KG1 (cell line): ENCODE results near the gene B3GAT2.
"Not testable (repeated sequence)": the region's sequence is repeated elsewhere in the genome, so short reads cannot be mapped to it uniquely, and the experiment has no call there.

ENCODE experiments used
- DNase-seq: peaks from one replicate; lab custom pipeline; 2025; lab: John Stamatoyannopoulos, UW

Gene B3GAT2, protein sequence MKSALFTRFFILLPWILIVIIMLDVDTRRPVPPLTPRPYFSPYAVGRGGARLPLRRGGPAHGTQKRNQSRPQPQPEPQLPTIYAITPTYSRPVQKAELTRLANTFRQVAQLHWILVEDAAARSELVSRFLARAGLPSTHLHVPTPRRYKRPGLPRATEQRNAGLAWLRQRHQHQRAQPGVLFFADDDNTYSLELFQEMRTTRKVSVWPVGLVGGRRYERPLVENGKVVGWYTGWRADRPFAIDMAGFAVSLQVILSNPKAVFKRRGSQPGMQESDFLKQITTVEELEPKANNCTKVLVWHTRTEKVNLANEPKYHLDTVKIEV

DNA sequence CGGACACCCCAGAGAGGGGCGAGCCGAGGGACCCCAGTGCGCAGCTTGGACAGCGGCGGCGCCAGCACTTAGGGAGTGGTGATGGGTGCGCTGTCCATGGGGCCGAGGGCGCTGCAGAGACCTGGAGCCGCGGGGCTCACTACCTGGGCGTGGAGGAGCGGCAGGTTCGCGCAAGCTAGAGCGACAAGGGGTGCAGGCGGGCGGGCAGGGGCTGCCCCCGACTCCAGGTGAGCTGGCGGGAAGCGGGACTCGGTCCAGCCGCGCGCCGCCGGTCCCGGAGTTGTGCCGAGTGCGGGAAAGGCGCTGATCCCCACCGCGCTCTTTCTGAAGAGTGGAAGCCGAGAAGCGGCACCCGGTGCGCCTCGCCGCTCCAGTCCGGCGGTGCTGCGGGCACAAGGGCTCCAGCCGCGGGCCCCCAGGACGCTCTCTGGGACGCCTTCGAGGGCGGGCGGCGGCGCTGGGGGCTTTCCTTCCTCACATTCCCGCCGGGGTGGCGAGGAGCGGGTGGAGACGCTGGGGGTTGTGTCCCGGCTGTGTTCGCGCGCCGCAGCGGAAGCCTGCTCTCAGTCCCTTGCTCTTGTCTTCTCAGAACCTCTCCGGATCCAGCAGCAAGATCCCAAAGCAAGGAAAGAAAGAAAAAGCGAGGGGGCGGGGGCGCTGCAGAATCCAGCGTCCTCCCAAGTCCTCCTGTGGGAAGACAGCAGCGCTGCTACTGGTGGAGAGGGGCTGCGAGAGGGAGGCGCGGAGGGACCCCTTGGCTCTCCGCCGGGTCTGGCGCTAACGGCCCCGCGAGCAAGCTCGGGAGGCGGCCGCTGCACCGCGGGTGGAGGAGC is at the start of gene B3GAT2:
B3GAT2 (minus strand) TSS at position 610 of the 833 bp plus-strand sequence. CDS start 631 bp downstream, outside the sequence.
- no peak for DNase-seq

DNA sequence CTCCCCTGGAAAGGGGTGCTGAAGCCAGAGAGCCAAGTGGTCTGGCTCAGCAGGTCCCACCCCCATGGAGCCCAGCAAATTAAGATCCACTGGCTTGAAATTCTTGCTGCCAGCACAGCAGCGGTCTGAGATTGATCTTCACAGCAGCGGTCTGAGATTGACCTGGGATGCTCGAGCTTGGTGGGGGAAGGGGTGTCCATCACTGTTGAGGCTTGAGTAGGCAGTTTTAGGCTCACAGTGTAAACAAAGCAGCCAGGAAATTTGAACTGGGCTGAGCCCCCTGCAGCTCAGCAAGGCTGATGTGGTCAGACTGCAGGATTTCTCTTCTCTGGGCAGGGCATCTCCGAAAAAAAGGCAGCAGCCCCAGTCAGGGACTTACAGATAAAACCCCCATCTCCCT is 41.3 kb upstream of the B3GAT2 start:
- DNase-seq = no peak

DNA sequence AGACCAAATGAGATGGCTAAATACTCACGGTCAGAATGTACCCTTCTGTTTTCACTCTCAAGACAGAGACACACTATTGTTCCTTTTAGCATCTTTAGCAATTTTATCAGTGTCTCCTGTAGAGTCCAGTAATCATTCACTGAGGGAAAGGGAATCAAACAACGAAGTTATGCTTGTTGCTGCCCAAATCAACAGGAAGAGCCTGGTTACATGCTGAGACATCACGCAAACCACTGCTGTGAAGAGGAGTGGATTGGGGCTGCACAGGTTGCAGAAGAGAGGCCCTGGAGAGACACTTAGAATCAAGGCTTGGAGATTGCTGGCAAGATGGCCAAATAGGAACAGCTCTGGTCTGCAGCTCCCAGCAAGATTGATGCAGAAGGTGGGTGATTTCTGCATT is 40.5 kb upstream of the B3GAT2 start:
- no peak for DNase-seq

DNA sequence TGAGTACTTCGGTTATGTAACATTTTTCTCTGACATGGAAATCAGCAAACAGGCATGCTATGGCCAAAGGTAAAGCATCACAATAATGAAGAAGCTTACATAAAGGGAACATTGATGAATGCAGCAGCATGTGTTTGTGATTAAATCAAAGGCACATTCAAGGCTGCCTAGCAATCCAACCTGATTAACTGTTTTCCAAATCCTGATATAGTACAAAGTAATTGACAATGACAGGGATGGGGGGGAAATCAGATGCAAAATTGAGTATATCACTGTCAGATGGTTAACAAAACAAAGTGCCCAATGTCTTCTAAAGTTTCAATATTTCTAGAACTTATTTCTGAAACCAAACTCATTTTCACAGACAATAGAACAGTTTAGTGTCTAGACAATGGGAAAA is 39.2 kb upstream of the B3GAT2 start:
- DNase-seq = no peak

DNA sequence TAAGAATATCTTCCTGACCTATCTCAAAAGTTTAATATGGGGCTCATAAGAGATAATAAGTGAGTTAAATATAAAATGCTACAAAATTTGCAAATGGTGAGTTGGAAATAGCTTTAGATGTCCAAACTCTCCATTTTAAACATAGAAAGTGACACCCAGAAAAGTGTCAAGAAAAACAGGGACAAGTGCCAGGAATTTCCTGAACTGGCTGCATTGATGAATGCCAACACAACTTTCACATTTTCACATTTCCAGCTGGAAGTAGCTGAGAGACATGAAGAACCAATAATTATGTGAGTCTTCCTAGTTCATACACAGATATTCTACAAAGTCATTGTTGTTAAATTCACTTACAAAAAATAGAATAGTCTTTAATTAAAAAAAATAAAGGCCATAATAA is 38.6 kb upstream of the B3GAT2 start:
- DNase-seq = no peak

DNA sequence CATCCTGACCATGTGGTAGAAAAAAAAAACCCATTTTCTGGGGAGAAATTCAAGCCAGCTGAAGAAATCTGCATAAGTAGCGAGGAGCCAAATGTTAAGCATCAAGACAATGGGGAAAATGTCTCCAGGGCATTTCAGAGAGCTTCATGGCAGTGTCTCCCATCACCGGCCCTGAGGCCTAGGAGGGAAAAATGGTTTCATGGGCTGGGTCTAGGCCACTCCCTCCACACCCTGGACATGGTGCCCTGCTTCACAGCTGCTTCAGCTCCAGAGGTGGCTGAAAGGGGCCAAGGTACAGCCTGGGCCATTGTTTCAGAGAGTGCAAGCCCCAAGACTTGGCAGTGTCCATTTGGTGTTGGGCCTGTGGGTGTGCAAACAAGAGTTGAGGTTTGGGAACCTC is 34.4 kb upstream of the B3GAT2 start:
- no peak for DNase-seq

DNA sequence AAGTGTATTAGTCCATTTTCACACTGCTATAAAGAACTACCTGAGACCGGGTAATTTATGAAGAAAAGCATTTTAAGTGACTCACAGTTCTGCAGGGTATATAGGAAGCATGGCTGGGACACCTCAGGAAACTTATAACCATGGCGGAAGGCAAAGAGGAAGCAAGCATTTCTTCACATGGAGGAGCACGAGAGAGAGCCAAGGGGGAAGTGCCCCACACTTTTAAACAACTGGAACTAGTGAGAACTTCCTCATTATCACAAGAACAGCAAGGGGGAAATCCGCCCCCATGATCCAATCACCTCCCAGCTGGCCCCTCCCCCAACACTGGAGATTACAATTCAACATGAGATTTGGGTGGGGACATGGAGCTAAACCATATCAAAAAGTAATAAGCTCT is 28.3 kb upstream of the B3GAT2 start:
- DNase-seq = peak; percentile 40

DNA sequence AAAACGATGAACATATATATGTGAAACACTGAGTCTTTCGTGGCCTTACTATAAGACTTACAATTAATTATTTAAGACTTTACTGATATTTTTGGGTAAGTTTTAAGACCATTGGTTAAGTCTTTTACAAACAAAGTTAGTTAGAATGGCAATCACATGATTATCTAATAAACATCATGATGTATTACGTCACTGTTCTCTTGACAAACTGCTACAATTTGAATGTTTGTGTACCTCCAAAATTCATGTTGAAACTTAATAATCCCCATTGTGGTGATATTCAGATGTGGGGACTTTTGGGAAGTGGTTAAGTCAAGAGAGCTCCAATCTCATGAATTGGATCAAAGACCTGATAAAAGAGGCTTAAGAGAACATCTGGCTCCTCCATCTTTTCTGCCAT is 25.9 kb upstream of the B3GAT2 start:
- no peak for DNase-seq

DNA sequence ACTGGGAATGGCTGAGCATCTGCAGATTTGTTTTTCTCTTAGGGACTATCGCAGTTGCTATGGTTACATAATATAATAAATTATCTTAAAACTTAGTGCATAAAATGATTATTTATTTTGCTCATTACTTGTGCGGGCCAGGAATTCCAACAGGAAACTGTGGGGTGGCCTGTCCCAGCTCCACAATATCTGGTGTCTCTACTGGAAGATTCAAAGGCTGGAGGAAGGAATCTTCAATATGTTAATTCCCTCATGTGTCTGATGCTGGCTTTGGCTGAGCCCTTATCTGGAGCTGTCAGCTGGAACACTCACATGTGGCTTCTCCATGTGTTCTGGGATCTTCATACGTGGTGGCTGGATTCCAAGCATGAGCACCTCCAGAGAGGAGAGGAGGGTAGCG is 23.9 kb upstream of the B3GAT2 start:
- DNase-seq = no peak

DNA sequence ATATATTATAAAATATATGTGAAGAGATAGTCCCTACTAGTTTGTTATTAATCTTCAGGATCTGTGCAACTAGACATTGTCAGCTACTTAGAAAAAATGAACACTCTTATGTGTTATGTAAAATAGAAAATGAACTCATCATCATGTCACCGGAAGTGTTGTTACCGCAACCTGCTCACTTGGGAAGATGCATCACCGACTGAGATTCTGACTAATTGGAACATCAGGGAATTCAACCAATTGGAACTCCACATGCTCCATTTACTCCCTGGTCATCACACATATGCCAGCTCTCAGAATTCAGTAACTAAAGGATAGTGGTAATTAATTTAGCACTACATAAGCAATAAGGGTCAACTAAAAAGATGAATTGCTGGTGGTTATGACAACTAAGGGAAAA is 16.7 kb upstream of the B3GAT2 start:
- DNase-seq = no peak

DNA sequence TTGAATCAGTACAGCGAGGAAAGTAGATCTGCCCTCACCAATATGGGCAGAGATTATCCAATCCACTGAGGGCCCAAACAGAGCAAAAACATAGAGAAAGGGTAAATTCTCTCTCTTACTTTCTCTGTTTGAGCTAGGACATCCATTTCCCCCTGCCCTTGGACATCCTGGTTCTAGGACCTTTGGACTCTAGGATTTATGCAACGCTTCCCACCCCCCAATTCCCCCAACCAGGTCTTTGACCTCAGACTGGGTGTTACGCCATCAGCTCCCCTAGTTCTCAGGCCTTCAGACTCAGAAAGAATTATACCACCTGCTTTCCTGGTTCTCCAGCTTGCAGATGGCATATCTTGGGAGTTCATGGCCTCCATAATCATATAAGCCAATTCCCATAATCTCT is 10.2 kb upstream of the B3GAT2 start:
- no peak for DNase-seq

DNA sequence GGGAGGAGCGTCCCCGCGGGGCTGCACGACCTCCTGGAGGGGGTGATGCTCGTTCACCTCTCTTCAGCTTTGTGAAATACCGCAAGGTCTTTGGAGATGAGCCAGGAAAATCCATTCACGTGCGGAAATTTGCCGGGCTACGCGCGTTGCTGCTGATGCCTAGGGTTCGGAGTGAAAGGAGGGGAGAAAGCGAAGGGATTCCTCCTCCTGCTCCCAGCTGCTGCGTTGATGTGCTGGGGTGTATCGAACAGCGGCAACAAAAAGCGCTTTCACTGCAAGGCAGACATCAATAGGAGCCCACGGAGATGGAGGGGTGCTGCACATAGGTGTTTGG is 391 bp upstream of the B3GAT2 start:
- DNase-seq = no peak

DNA sequence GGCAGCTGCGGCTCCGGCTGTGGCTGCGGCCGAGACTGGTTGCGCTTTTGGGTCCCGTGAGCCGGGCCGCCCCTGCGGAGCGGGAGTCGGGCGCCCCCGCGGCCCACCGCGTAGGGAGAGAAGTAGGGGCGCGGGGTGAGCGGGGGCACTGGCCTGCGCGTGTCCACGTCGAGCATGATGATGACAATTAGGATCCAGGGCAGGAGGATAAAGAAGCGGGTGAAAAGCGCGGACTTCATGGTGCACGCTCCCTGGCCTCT is 739 bp downstream of the B3GAT2 start:
- no peak for DNase-seq

DNA sequence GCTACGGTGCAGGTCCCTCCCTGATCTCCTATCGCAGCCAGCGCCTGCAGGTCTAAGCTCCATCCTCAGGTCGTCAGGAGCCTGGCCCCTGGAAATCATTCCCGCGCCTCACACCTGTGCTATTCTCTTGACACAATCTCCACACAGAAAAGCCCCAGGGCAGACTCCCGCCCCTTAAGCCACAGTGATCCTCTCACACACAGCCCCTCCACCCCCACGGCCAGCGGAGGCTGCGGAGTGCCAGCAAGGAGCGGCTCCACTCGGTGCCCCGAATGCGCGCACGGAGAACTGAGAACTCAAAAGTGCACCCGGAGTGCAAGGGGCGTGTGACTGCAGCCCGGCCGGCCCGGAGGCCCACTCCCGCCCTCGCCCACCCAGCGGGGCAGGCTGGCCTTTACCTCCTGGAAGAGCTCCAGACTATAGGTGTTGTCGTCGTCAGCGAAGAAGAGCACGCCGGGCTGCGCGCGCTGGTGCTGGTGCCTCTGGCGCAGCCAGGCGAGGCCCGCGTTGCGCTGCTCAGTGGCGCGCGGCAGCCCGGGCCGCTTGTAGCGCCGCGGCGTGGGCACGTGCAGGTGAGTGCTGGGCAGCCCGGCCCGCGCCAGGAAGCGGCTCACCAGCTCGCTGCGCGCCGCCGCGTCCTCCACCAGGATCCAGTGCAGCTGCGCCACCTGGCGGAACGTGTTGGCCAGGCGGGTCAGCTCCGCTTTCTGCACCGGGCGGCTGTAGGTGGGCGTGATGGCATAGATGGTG is 1.2 kb downstream of the B3GAT2 start:
- peak; percentile 43 for DNase-seq

DNA sequence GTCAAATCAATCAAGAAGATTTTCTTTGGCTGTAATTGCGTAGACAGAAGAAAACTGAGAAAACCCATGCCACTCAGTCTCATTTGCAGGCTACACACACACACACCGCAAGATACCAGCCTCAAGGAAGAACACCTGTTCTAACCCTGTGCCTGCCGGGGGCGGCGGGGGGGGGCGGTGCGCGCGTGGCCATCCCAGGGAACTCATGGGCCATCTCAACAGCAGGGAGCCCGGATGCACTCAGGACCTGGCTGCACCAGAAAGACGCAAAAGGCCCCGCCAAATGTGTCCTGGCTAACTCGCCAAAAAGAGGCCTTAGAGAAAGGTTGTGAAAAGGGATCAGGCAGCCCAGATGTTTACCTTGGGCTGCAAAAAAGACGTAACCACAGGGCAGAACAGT is 2.1 kb downstream of the B3GAT2 start:
- DNase-seq = no peak

DNA sequence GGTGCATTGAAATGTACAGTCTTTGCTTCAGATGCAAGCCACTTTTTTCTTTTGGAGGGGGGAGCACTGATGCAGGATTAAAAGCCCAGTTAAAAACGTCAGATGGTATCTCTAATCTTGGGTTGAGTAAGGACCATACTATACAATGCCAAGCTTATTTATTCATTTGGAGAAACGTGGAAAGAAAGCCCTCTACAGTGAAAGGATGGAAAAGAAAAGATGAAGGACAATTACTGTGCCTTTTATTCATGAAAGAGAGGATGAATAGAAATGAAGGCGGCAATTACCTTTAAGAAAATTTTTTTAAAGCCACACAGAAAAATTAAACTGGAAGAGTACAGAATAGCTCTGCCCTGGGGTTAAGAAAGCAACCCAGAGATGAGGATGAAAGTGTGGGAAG is 2.7 kb downstream of the B3GAT2 start:
- no peak for DNase-seq

DNA sequence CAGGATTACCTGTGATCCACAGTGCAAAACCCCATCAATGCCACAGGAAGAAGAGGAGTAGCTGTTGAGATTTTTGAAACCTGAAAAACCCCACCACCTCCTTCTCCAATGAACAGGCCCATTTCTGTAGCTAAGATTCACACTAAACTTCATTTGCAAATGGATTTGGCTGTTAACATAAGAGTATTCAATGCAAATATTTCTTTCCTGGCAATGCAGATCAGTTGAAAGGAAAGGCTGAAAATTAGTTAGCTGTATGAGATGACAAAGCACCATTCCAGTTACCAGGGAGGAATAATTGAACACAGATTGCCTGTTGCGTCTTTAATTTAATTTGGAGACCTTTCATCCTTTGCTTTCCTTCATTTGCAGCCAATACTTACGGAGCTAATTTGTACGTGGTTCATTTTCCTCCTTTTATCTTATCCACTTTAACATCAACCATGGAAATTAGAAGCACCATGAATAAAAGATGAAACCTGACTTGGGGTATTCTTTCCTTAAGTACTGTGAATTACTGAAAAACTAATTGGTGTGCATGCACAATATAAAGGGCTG is 4.2 kb downstream of the B3GAT2 start:
- DNase-seq = no peak

DNA sequence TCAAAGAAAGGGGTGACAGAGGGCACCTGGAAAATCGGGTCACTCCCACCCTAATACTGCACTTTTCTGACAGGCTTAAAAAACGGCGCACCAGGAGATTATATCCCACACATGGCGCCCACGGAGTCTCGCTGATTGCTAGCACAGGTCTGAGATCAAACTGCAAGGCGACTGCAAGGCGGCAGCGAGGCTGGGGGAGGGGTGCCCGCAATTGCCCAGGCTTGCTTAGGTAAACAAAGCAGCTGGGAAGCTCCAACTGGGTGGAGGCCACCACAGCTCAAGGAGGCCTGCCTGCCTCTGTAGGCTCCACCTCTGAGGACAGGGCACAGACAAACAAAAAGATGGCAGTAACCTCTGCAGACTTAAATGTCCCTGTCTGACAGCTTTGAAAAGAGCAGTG is 12.5 kb downstream of the B3GAT2 start:
- DNase-seq = not testable (repeated sequence)

DNA sequence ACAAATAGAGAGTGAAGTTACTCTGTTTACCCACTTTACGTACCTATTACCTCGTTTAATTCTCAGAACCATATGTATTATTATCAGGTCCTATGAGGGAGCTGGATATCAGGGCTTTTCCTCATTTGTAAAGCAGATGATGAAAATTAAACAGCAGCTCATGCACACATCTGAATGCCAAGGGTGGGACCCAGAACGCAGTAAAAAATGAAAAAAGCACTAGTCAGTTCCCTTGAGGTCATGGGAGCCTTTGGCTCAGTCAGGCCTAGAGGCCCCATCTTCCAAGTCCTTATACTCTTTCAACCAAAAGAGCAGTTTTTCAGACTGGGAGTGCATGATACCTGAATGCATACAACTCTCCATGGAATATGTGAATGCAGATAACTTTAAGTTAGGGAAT is 23.0 kb downstream of the B3GAT2 start:
- DNase-seq = no peak

DNA sequence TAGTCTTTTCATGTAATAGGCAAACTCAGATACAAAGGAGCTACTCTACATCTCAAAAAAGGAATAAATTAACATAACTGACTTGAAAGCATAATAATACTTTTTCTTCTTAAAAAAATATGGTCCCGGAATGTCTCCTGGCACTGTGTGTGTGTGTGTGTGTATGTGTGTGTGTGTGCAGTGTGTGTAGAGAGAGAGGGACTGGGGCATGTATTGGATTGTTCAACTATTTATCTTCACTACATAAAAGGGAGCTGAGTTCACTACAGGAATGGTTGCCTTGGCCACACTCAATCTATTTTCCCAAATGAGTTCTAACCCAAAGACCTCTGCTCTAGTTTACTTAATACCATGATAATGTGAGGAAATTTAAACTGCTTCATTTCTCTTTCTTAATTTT is 51.1 kb downstream of the B3GAT2 start:
- DNase-seq = no peak

DNA sequence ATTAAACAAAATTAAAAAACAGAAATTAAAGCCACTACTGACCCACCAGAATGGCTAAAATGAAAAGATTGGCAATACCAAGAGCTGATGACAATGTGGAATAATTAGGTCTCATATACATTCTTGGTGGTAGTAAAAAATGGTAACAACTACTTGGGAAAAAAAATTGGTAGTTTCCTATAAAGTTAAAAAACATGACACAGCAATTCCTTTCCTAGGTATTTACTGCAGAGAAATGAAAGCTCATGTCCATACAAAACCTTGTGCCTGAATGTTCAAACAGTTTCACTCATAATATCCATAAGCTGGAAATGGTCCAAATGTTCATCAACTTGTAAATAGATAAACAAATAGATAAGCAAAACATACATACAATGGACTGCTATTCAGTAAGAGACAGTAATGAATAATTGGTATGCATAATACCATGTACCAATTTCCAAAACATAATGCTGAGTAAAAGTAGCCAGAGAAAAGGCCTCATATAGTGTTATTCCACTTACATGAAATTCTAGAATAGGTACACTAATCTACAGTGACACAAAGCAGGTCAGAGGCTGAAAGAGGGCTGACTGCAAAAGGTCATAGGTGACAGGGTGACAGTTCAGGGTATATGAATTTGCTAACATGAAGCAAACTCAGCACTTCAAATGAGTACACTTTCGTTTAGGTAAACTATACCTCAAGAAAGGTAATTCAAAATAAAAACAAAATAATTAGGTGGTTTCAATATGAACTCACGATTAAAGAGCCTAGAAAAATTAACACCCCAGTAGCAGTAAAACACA is 53.0 kb downstream of the B3GAT2 start:
- DNase-seq = no peak

DNA sequence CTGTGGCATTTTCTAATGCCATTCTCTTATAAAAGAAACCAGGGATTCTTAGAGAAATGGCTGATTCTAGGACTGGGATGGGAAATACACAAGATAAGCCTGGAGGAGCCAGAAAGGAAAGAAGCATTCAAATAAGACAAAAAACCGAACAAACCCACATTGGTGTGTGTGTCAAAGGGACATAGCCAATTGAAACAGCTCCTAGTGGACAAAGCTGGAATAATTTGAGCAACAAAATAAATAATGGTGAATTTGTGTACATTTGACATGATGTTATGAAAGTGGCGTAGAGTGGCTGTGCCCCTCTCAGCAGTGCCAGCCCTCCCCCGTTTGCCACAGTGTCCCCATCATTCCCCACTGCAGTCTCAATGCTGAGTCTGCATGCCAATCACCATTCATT is 55.5 kb downstream of the B3GAT2 start:
- no peak for DNase-seq
